Smooth muscle cell (in vitro differentiated cells): ENCODE data around the gene TMCO5A. TPM values are rescaled to one million over a fixed set of nuclear protein-coding genes. Genes with fewer than 3 reads are reported as not detected.

Experiments
- DNase-seq: peaks from one replicate; lab custom pipeline; 2025; ENCODE audit not compliant: unreplicated experiment; lab: John Stamatoyannopoulos, UW
- H2AFZ ChIP-seq: fragments of 200-600 bp; sonication (generic); 2 replicates; pipeline ENCODE4 v1.6.0; 2016; ENCODE audit warnings: antibody characterized with exemption, low read depth, mild to moderate bottlenecking
- H3F3A ChIP-seq: fragments of 200-600 bp; sonication (generic); 2 replicates; pipeline ENCODE4 v1.6.0; 2017; ENCODE audit warnings: antibody characterized with exemption, low read depth
- H3K27ac ChIP-seq: fragments of 200-600 bp; sonication (generic); 2 replicates; pipeline ENCODE4 v1.5.1; 2016; ENCODE audit warnings: low read depth, mild to moderate bottlenecking
- H3K27me3 ChIP-seq: fragments of 200-600 bp; sonication (generic); 2 replicates; pipeline ENCODE4 v1.6.1; 2016; ENCODE audit warnings: low read depth, mild to moderate bottlenecking
- H3K36me3 ChIP-seq: fragments of 200-600 bp; sonication (generic); 2 replicates; pipeline ENCODE4 v1.5.1; 2016; ENCODE audit warnings: low read depth
- H3K4me1 ChIP-seq: fragments of 200-600 bp; sonication (generic); 2 replicates; pipeline ENCODE4 v1.5.1; 2016; ENCODE audit warnings: low read depth
- H3K4me2 ChIP-seq: fragments of 200-600 bp; sonication (generic); 2 replicates; pipeline ENCODE4 v1.6.0; 2016; ENCODE audit warnings: mild to moderate bottlenecking
- H3K4me3 ChIP-seq: fragments of 200-600 bp; sonication (generic); 2 replicates; pipeline ENCODE4 v1.5.1; 2016; ENCODE audit warnings: mild to moderate bottlenecking
- H3K79me2 ChIP-seq: fragments of 200-600 bp; sonication (generic); 2 replicates; pipeline ENCODE4 v1.6.0; 2016; ENCODE audit warnings: low read depth, mild to moderate bottlenecking
- H3K9ac ChIP-seq: fragments of 200-600 bp; sonication (generic); 2 replicates; pipeline ENCODE4 v1.6.0; 2016; ENCODE audit warnings: low read depth
- H3K9me3 ChIP-seq: fragments of 200-600 bp; sonication (generic); replicated peaks from 2 replicates; pipeline ENCODE4 v1.5.1; 2016; ENCODE audit warnings: low read depth
- H4K20me1 ChIP-seq: fragments of 200-600 bp; sonication (generic); 2 replicates; pipeline ENCODE4 v1.6.0; 2016; ENCODE audit warnings: low read depth
- WGBS: methylation state at CpG from one replicate; pipeline ENCODE4 v1.1.7; 2016; ENCODE audit warnings: low lambda C conversion rate; 5-methylcytosine and 5-hydroxymethylcytosine counted together
- polyA plus RNA-seq: library from polyadenylated mRNA; unstranded; fragments of >200 nt; fragmentation: Nextera tagmentation; extraction: Ambion mirVana; gene quantifications from 2 replicates; pipeline ENCODE4 v1.2.1, GENCODE V29; 2016
- total RNA-seq: library from RNA; depleted of rRNA; stranded (reverse); fragments of >200 nt; gene quantifications from 2 replicates; pipeline ENCODE4 v1.2.3, GENCODE V29; 2014
- TF ChIP-seq, protein P1 (sequence below): fragments of 200-600 bp; sonication (generic); IDR thresholded peaks from 2 replicates; pipeline ENCODE4 v1.5.1; 2017; ENCODE audit warnings: borderline replicate concordance, mild to moderate bottlenecking, antibody characterized with exemption; ENCODE audit not compliant: insufficient read depth, poor library complexity, severe bottlenecking

The TMCO5A gene
- total and polyA plus RNA-seq, 2 experiments from 2014 or later, result not detected

DNA sequence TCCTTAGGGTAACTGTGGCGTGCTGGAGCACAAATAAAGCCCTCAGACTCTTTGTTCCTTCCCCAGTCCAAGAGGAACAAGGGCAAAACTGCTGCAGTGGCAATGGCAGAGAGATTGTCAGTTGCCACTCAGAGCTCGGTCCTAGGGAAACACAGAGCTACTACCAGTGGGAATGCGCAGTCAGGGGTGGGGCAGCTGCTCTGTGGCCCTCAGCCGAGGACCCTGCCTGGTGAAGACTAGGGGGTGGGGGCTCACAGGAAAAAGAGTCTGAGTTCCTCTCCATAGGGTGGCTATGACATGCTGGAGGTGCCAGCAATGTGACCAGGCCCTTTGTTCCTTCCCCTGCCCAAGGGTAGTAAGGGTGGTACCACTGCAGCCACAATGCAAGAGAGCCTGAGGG, 43.8 kb downstream of the TMCO5A start:
- no peak for DNase-seq
- H3K4me1 ChIP-seq, result no peaks in the 10 kb centered on the region
- no peaks in the 10 kb centered on the region for H3K9me3 ChIP-seq
- no peaks in the 10 kb centered on the region for H3K27me3 ChIP-seq
- no peaks in the 10 kb centered on the region for H3F3A ChIP-seq
- no peak overlapping the region for H3K4me3 ChIP-seq
- no peaks in the 10 kb centered on the region for H3K36me3 ChIP-seq
- H3K79me2 ChIP-seq, result no peaks in the 10 kb centered on the region
- no peaks in the 10 kb centered on the region for H4K20me1 ChIP-seq
- WGBS, result 98% methylated on average over 4 of the region's 4 CpGs
- H2AFZ ChIP-seq, result no peak overlapping the region
- no peak overlapping the region for H3K9ac ChIP-seq
- H3K4me2 ChIP-seq, result no peak overlapping the region
- TF ChIP-seq, protein P1, sequence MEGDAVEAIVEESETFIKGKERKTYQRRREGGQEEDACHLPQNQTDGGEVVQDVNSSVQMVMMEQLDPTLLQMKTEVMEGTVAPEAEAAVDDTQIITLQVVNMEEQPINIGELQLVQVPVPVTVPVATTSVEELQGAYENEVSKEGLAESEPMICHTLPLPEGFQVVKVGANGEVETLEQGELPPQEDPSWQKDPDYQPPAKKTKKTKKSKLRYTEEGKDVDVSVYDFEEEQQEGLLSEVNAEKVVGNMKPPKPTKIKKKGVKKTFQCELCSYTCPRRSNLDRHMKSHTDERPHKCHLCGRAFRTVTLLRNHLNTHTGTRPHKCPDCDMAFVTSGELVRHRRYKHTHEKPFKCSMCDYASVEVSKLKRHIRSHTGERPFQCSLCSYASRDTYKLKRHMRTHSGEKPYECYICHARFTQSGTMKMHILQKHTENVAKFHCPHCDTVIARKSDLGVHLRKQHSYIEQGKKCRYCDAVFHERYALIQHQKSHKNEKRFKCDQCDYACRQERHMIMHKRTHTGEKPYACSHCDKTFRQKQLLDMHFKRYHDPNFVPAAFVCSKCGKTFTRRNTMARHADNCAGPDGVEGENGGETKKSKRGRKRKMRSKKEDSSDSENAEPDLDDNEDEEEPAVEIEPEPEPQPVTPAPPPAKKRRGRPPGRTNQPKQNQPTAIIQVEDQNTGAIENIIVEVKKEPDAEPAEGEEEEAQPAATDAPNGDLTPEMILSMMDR, result no peak
- H3K27ac ChIP-seq, result no peak overlapping the region

DNA sequence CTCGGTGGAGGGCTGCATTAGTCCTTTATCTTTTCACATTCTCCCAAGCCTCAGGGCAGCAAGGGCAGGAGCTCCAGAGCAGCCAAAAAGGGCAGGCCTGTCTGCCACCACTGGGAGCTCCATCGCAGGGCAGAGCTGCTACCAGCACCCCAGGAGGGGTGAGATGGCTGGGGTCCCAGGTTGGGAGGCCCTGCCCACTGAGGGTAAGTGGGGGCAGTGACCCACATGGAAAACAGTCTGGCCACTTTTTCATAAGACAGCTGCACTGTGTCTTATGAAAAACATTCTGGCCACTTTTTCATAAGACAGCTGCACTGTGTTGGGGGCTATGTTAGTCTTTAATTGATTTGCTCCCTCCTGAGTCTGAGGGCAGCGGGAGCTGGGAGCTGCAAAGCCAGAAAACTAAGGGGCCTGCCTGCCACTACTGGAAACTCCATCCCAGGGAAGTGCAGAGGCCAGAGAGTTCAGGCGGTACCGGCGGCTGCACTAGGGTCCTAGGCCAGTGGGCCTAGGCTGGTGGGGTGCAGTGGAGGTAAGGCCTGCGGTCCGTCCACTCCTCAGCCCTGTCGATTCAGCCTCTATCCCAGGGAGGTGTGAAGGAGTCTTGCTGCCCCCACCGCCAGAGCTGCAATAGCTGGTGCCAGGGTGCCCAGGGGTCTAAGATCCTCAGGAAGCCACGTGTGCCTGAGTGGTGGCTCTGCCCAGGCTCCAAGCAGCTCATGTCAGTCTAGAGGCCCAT, 45.4 kb downstream of the TMCO5A start:
- Histone ChIP-seq H3K9me3 (no peaks in the 10 kb centered on the region), H3K27me3 (no peaks in the 10 kb centered on the region), H4K20me1 (no peaks in the 10 kb centered on the region), H3K79me2 (no peaks in the 10 kb centered on the region), H3K36me3 (no peaks in the 10 kb centered on the region), H2AFZ (no peak overlapping the region), H3K4me1 (no peaks in the 10 kb centered on the region), H3K4me2 (no peak overlapping the region), H3K4me3 (no peak overlapping the region), H3K9ac (no peak overlapping the region), H3F3A (no peaks in the 10 kb centered on the region), H3K27ac (no peak overlapping the region)
- WGBS, result 91% methylated on average over 11 of the region's 11 CpGs
- no peak for DNase-seq
- TF ChIP-seq, protein P1, result no peak

DNA sequence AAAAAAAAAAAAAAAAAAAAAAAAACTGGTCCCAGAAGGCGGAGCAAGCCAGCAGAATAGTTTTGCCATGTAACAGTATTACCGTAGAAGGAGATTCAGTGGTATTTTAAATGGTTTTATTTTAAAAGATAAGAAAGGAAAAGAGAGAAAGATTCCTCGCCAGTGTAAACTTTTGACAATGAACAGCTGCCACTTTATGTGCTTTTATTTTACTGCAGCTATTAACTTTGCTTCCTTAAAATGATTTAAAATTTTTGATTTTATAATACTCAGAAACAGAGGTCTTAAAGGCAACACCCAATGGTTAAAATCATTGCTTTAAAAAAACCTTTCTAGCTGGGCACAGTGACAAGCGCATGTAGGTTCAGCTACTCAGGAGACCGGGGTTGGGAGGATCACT, 46.8 kb downstream of the TMCO5A start:
- Histone ChIP-seq H3K79me2 (no peaks in the 10 kb centered on the region), H3K9ac (no peak overlapping the region), H3K4me3 (no peak overlapping the region), H3K4me1 (no peaks in the 10 kb centered on the region), H3K27me3 (no peaks in the 10 kb centered on the region), H3K4me2 (no peak overlapping the region), H3K27ac (no peak overlapping the region), H3K9me3 (no peaks in the 10 kb centered on the region), H3K36me3 (no peaks in the 10 kb centered on the region), H3F3A (no peaks in the 10 kb centered on the region), H4K20me1 (no peaks in the 10 kb centered on the region), H2AFZ (no peak overlapping the region)
- no peak for DNase-seq
- TF ChIP-seq, protein P1, result no peak
- WGBS, result 79% methylated on average over 5 of the region's 5 CpGs

DNA sequence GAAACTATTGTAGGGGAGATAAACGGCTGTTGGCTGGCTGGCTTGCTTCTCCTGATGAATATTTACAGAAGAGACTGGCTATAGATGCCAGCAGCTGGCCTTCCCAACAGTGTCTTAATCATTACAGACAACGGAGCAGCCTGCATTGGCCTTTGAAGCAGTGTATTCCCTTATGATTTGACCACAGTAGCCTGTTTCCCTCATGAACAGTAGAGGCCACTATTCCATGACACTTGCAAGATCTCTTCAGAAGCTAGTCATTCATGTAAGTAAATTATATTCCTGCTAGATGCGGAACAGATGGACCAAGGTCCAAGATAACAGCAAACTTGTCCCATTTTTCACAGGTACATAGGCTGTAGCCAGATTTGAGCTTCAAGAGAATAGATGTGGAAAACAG, 47.3 kb downstream of the TMCO5A start:
- Histone ChIP-seq H3K36me3 (no peaks in the 10 kb centered on the region), H3K4me1 (no peaks in the 10 kb centered on the region), H3K9ac (no peak overlapping the region), H3K79me2 (no peaks in the 10 kb centered on the region), H3F3A (no peaks in the 10 kb centered on the region), H4K20me1 (no peaks in the 10 kb centered on the region), H3K4me2 (no peak overlapping the region), H3K4me3 (no peak overlapping the region), H2AFZ (no peak overlapping the region), H3K27ac (no peak overlapping the region), H3K27me3 (no peaks in the 10 kb centered on the region), H3K9me3 (no peaks in the 10 kb centered on the region)
- no peak for DNase-seq
- TF ChIP-seq, protein P1, result peak; percentile 23
- 56% methylated on average over 3 of the region's 3 CpGs for WGBS
